HEK293T (cell line): ENCODE measurements around the gene LINC00305.

Experiments used
- CTCF ChIA-PET: fragments of 350-600 bp; formaldehyde crosslinking; extraction: SDS; loops from one replicate; lab custom pipeline; 2021; ENCODE audit warnings: antibody characterized with exemption, inconsistent platforms; lab: Yijun Ruan, JAX
- POLR2A ChIA-PET: fragments of 350-600 bp; formaldehyde crosslinking; extraction: SDS; loops from one replicate; lab custom pipeline; 2020; ENCODE audit warnings: antibody characterized with exemption, inconsistent platforms; lab: Yijun Ruan, JAX
- DNase-seq: peaks from one replicate; pipeline ENCODE4 v3.0.0; 2012; ENCODE audit warnings: mixed read lengths; ENCODE audit errors: extremely low spot score
- ARNT ChIP-seq: fragments of 450-650 bp; IDR thresholded peaks from 2 replicates; pipeline ENCODE4 v1.6.1; 2017; ENCODE audit warnings: mild to moderate bottlenecking
- BHLHE40 ChIP-seq: fragments of 450-650 bp; IDR thresholded peaks from 2 replicates; pipeline ENCODE4 v1.6.1; 2016; ENCODE audit warnings: mild to moderate bottlenecking, moderate library complexity, borderline replicate concordance
- CTBP1 ChIP-seq: fragments of 450-650 bp; IDR thresholded peaks from 2 replicates; pipeline ENCODE4 v1.6.1; 2016; ENCODE audit warnings: borderline replicate concordance
- ELF4 ChIP-seq: fragments of 450-650 bp; IDR thresholded peaks from 2 replicates; pipeline ENCODE4 v1.6.1; 2017; ENCODE audit warnings: antibody characterized with exemption
- FOXA1 ChIP-seq: fragments of 450-650 bp; IDR thresholded peaks from 2 replicates; pipeline ENCODE4 v1.6.1; 2016; ENCODE audit warnings: mild to moderate bottlenecking
- FOXK2 ChIP-seq: fragments of 450-650 bp; IDR thresholded peaks from 2 replicates; pipeline ENCODE4 v1.6.1; 2016; ENCODE audit warnings: mild to moderate bottlenecking
- FOXM1 ChIP-seq: fragments of 450-650 bp; IDR thresholded peaks from 2 replicates; pipeline ENCODE4 v1.6.1; 2017; ENCODE audit warnings: mild to moderate bottlenecking, borderline replicate concordance
- HDGF ChIP-seq: fragments of 450-650 bp; IDR thresholded peaks from 2 replicates; pipeline ENCODE4 v1.6.1; 2017; ENCODE audit warnings: antibody characterized with exemption, borderline replicate concordance
- L3MBTL2 ChIP-seq: fragments of 450-650 bp; conservative IDR thresholded peaks from 2 replicates; pipeline ENCODE4 v1.6.1; 2016; ENCODE audit warnings: mild to moderate bottlenecking
- LEF1 ChIP-seq: fragments of 450-650 bp; IDR thresholded peaks from 2 replicates; pipeline ENCODE4 v1.6.1; 2017; ENCODE audit warnings: mild to moderate bottlenecking, borderline replicate concordance
- NFRKB ChIP-seq: fragments of 450-650 bp; IDR thresholded peaks from 2 replicates; pipeline ENCODE4 v1.6.1; 2016; ENCODE audit warnings: mild to moderate bottlenecking, moderate library complexity
- PKNOX1 ChIP-seq: fragments of 450-650 bp; IDR thresholded peaks from 2 replicates; pipeline ENCODE4 v1.6.1; 2016
- SP1 ChIP-seq: fragments of 450-650 bp; IDR thresholded peaks from 2 replicates; pipeline ENCODE4 v1.6.1; 2017
- SUZ12 ChIP-seq: fragments of 450-650 bp; IDR thresholded peaks from 2 replicates; pipeline ENCODE4 v1.6.1; 2016; ENCODE audit warnings: mild to moderate bottlenecking
- TARDBP ChIP-seq: fragments of 450-650 bp; IDR thresholded peaks from 2 replicates; pipeline ENCODE4 v1.6.1; 2016
- ZNF384 ChIP-seq: fragments of 450-650 bp; IDR thresholded peaks from 2 replicates; pipeline ENCODE4 v1.6.1; 2016

The LINC00305 gene

GRCh38 chr18:64082054-64082453 lies 66.8 kb downstream of the LINC00305 start:
- DNase-seq: no peak
- CTCF ChIA-PET: no interaction called here

GRCh38 chr18:64073971-64074370 lies 74.9 kb downstream of the LINC00305 start:
- DNase-seq: no peak
- TF ChIP-seq L3MBTL2: no peak
- no peak for TF ChIP-seq CTBP1
- no peak for TF ChIP-seq SP1
- TF ChIP-seq ELF4: no peak
- TF ChIP-seq HDGF: no peak
- no peak for TF ChIP-seq FOXK2
- no peak for TF ChIP-seq LEF1
- no peak for TF ChIP-seq BHLHE40
- TF ChIP-seq ARNT: no peak
- TF ChIP-seq FOXA1: no peak
- TF ChIP-seq FOXM1: no peak
- no peak for TF ChIP-seq TARDBP
- no peak for TF ChIP-seq SUZ12
- no peak for TF ChIP-seq NFRKB
- no peak for TF ChIP-seq ZNF384
- TF ChIP-seq PKNOX1: no peak
- CTCF ChIA-PET: no interaction called here
- POLR2A ChIA-PET: no interaction called here

More at GRCh38 chr18:64082054-64082453, 66.8 kb downstream of the LINC00305 start:
- POLR2A ChIA-PET: no interaction called here
- no peak for TF ChIP-seq BHLHE40

DNA sequence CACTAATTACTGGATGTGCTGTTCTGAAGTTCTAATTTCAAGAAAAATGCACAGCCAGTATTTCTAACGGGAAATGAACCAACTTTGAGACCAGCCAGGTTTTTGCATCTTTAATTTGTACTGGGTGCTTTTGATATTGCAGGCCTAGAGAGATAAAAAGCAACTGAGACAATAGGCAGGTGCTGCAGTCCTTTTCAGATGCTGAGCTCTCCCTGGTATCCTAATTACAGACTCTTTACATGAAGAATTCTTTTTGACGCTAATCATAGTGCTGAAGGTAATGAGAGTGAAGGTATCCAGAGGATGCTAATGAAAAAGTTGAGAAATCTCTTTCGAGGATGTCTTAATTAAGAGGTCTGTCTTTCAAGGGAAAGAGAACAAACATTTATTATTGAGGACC lies 93.9 kb downstream of the LINC00305 start:
- TF ChIP-seq TARDBP (no peak), ARNT (no peak), FOXM1 (no peak), ZNF384 (no peak), NFRKB (no peak), FOXA1 (no peak), FOXK2 (no peak), ELF4 (no peak), BHLHE40 (no peak), SP1 (no peak), HDGF (no peak), PKNOX1 (no peak), CTBP1 (no peak), SUZ12 (no peak), LEF1 (no peak), L3MBTL2 (no peak)

DNA sequence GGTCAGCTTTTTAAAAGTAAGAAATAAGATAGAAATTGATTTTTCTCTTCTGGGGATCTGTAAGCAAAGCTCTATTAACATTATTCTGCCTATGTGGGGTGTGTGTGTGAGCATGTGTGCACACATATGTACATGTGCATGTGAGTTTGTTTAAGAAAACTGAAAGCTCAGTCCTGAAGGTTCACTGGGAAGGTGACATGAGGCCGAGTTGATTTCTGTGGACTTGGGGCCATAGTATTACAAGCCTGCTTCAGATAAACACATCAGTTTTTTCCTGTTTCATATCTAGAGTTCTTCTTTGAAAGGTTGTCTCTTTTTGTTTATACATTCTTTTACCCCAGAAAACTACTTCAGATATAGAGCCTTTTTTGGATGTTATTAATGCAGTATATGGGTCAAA lies 95.6 kb downstream of the LINC00305 start:
- no peak for DNase-seq
- POLR2A ChIA-PET: no interaction called here
- TF ChIP-seq HDGF (no peak), CTBP1 (no peak), LEF1 (no peak), NFRKB (no peak), ZNF384 (no peak), ELF4 (no peak), SUZ12 (no peak), TARDBP (no peak), SP1 (no peak), BHLHE40 (no peak)
- CTCF ChIA-PET: no interaction called here

More for the DNA sequence above, 93.9 kb downstream of the LINC00305 start:
- DNase-seq: no peak
- ChIA-PET POLR2A (no interaction called here), CTCF (no interaction called here)

- no peak for DNase-seq
- ChIA-PET CTCF (no interaction called here), POLR2A (no interaction called here)
- TF ChIP-seq ZNF384 (no peak), ARNT (no peak)
Observed at GRCh38 chr18:64052772-64053171, 96.1 kb downstream of the LINC00305 start.

DNA sequence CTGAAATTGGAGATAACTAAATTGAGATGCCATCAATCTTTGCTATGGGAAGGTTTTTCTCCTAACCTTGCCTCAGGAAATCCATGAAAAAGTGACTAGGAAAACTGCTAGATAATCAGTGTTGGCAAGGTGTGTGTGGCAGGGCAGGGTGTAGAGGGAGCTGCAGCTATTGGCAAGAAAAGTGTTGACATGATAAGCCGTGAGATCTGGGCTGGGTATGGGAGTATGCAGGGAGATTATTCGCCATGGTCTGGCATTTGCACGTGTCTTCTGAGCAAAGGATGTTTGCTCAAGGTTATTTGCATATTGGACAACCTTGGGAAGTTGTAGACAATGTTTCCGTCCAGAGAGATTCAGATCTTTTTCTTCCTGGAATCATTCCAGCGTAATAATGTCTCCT lies 104.3 kb downstream of the LINC00305 start:
- POLR2A ChIA-PET: no interaction called here
- TF ChIP-seq SP1 (no peak), TARDBP (no peak), FOXA1 (no peak), ELF4 (no peak), LEF1 (no peak), HDGF (no peak), SUZ12 (no peak), FOXK2 (no peak), BHLHE40 (no peak)
- DNase-seq: no peak
- CTCF ChIA-PET: no interaction called here

DNA sequence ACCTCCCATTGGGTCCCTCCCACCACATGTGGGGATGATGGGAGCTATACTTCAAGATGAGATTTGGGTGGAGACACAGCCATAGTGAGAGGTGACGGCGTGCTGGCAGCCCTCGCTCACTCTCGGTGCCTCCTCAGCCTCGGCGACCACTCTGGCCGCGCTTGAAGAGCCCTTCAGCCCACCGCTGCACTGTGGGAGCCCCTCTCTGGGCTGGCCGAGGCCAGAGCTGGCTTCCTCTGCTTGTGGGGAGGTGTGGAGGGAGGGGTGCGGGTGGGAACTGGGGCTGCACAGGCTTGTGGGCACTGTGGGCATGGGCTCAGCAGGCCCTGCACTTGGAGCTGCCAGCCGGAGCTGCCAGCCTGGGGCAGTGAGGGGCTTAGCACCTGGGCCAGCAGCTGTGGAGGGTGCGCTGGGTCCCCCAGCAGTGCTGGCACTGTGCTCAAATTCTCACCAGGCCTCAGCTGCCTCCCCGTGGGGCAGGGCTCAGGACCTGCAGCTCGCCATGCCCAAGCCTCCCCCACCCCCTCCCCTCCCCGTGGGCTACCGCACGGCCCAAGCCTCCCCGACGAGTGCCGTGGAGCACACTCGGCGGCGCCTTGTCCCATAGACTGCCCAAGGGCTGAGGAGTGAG lies 106.0 kb downstream of the LINC00305 start:
- ChIA-PET POLR2A (no interaction called here), CTCF (no interaction called here)
- DNase-seq: no peak
- TF ChIP-seq FOXK2 (no peak), FOXM1 (no peak), ARNT (no peak), SP1 (no peak), ELF4 (no peak), CTBP1 (no peak), PKNOX1 (no peak), FOXA1 (no peak), NFRKB (no peak), ZNF384 (no peak), LEF1 (no peak), HDGF (no peak)
